GM12878 (cell line): Measurements from ENCODE around the gene ZNF267. TPM values are rescaled to one million over a fixed set of nuclear protein-coding genes. Genes with fewer than 3 reads are reported as not detected.

ENCODE experiments used
- BHLHE40 ChIP-seq, 2 experiments: fragments of 450-650 bp in 1 of 2; IDR thresholded peaks; 2 replicates each; pipeline ENCODE4 v1.6.1; 2011 to 2017; ENCODE audit warnings: low read depth in 2 of 2, borderline replicate concordance in 1 of 2, improper control_type of control experiment in 1 of 2, low read length in 1 of 2, mild to moderate bottlenecking in 1 of 2
- BRCA1 ChIP-seq: IDR thresholded peaks from 2 replicates; pipeline ENCODE4 v1.6.1; 2011; ENCODE audit warnings: low read depth, low read length, improper control_type of control experiment
- CBX3 ChIP-seq: fragments of 200-600 bp; sonication (generic); IDR thresholded peaks from 2 replicates; pipeline ENCODE4 v1.6.1; 2016; ENCODE audit warnings: low read depth, borderline replicate concordance
- CREM ChIP-seq: IDR thresholded peaks from 2 replicates; pipeline ENCODE4 v1.6.1; 2014; ENCODE audit warnings: antibody characterized with exemption, low read depth
- DPF2 ChIP-seq: fragments of 450-650 bp; IDR thresholded peaks from 2 replicates; pipeline ENCODE4 v1.6.1; 2017; ENCODE audit warnings: mild to moderate bottlenecking
- EED ChIP-seq: sonication (generic); IDR thresholded peaks from 2 replicates; pipeline ENCODE4 v1.6.1; 2016; ENCODE audit warnings: antibody characterized with exemption, low read depth
- FOS ChIP-seq: IDR thresholded peaks from 3 replicates; pipeline ENCODE4 v1.6.1; 2011; ENCODE audit warnings: borderline replicate concordance; ENCODE audit not compliant: insufficient read length; ENCODE audit errors: extremely low read depth
- FOXK2 ChIP-seq: fragments of 450-650 bp; IDR thresholded peaks from 2 replicates; pipeline ENCODE4 v1.6.1; 2017; ENCODE audit warnings: mild to moderate bottlenecking, moderate library complexity
- HDAC6 ChIP-seq: fragments of 200-600 bp; sonication (generic); IDR thresholded peaks from one replicate; pipeline ENCODE4 v1.8.0; 2017; ENCODE audit warnings: antibody characterized with exemption; ENCODE audit not compliant: unreplicated experiment
- IKZF1 ChIP-seq: fragments of 450-650 bp; conservative IDR thresholded peaks from 2 replicates; pipeline ENCODE4 v1.6.1; 2017; ENCODE audit warnings: antibody characterized with exemption, mild to moderate bottlenecking
- JUNB ChIP-seq: IDR thresholded peaks from 2 replicates; pipeline ENCODE4 v1.6.1; 2016; ENCODE audit warnings: antibody characterized with exemption, mild to moderate bottlenecking
- MXI1 ChIP-seq: fragments of 150-350 bp; IDR thresholded peaks from 2 replicates; pipeline ENCODE4 v1.6.1; 2011; ENCODE audit warnings: low read depth, mild to moderate bottlenecking, inconsistent platforms, low read length, improper control_type of control experiment
- MYC ChIP-seq: IDR thresholded peaks from 2 replicates; pipeline ENCODE4 v1.6.1; 2011; ENCODE audit warnings: mild to moderate bottlenecking, low read length, moderate library complexity, inconsistent platforms; ENCODE audit not compliant: insufficient read depth, insufficient replicate concordance, insufficient read length, severe bottlenecking
- NFIC ChIP-seq: IDR thresholded peaks from 2 replicates; pipeline ENCODE4 v1.6.1; 2012; ENCODE audit warnings: low read depth, mild to moderate bottlenecking, inconsistent platforms, low read length, moderate library complexity
- NFXL1 ChIP-seq: fragments of 450-650 bp; IDR thresholded peaks from 2 replicates; pipeline ENCODE4 v1.6.1; 2017; ENCODE audit warnings: antibody characterized with exemption, mild to moderate bottlenecking, borderline replicate concordance
- RAD51 ChIP-seq: fragments of 450-650 bp; IDR thresholded peaks from 2 replicates; pipeline ENCODE4 v1.6.1; 2016; ENCODE audit warnings: moderate library complexity, mild to moderate bottlenecking, inconsistent platforms
- SP1 ChIP-seq: IDR thresholded peaks from one replicate; pipeline ENCODE4 v1.6.1; 2011; ENCODE audit warnings: low read depth, low read length
- SREBF2 ChIP-seq: IDR thresholded peaks from 2 replicates; pipeline ENCODE4 v1.6.1; 2012; ENCODE audit warnings: mild to moderate bottlenecking, low read length
- YBX1 ChIP-seq: fragments of 450-650 bp; IDR thresholded peaks from 2 replicates; pipeline ENCODE4 v1.6.1; 2016; ENCODE audit warnings: antibody characterized with exemption
- ZBED1 ChIP-seq: IDR thresholded peaks from 2 replicates; pipeline ENCODE4 v1.6.1; 2016; ENCODE audit warnings: borderline replicate concordance
- ZNF24 ChIP-seq: fragments of 450-650 bp; IDR thresholded peaks from 2 replicates; pipeline ENCODE4 v1.6.1; 2017; ENCODE audit warnings: antibody characterized with exemption, mild to moderate bottlenecking
- polyA plus RNA-seq, 11 experiments: library from polyadenylated mRNA; depleted of rRNA in 4 of 11; unstranded in 6 of 11; stranded (reverse) in 5 of 11; fragments of >200 nt; fragmentation: Nextera tagmentation in 4 of 11; fragmentation: Illumina TruSeq in 1 of 11; extraction: Ambion mirVana in 4 of 11; extraction: Trizol in 1 of 11; gene quantifications; 1 replicate in 1 of 11; 2 replicates in 10 of 11; pipeline versions ENCODE4 v1.2.1 to v1.2.3, GENCODE V29; 2011 to 2016; ENCODE audit warnings: inconsistent platforms in 2 of 11, missing spikeins in 2 of 11, low read depth in 1 of 11
- total RNA-seq, 4 experiments: library from RNA; depleted of rRNA in 3 of 4; stranded (reverse); fragments of >200 nt in 3 of 4; fragmentation: Illumina TruSeq in 1 of 4; extraction: Trizol in 1 of 4; gene quantifications; 2 replicates each; pipeline versions ENCODE4 v1.2.1 to v1.2.3, GENCODE V29; 2013 to 2021
- TF ChIP-seq, protein P1 (sequence below): fragments of 450-650 bp; conservative IDR thresholded peaks from 2 replicates; pipeline ENCODE4 v1.6.1; 2017; ENCODE audit warnings: mild to moderate bottlenecking, moderate library complexity
- TF ChIP-seq, protein P2 (sequence below): IDR thresholded peaks from 2 replicates; pipeline ENCODE4 v1.6.1; 2011; ENCODE audit warnings: borderline replicate concordance, low read depth, mild to moderate bottlenecking, moderate library complexity, mixed read lengths, low read length; ENCODE audit not compliant: insufficient read depth; ENCODE audit errors: extremely low read length
- TF ChIP-seq, protein P3 (sequence below): fragments of 450-650 bp; IDR thresholded peaks from 2 replicates; pipeline ENCODE4 v1.6.1; 2017; ENCODE audit warnings: mild to moderate bottlenecking
- TF ChIP-seq, protein P4 (sequence below): IDR thresholded peaks from 2 replicates; pipeline ENCODE4 v1.6.1; 2011; ENCODE audit warnings: low read depth, low read length, improper control_type of control experiment, borderline replicate concordance

Gene ZNF267
- total and polyA plus RNA-seq, 10 of the 15 experiments (the other 5 are each of a cell fraction or from before 2014, with no cell fraction given) = 16.3 to 54.6 (median 29.6) TPM

DNA sequence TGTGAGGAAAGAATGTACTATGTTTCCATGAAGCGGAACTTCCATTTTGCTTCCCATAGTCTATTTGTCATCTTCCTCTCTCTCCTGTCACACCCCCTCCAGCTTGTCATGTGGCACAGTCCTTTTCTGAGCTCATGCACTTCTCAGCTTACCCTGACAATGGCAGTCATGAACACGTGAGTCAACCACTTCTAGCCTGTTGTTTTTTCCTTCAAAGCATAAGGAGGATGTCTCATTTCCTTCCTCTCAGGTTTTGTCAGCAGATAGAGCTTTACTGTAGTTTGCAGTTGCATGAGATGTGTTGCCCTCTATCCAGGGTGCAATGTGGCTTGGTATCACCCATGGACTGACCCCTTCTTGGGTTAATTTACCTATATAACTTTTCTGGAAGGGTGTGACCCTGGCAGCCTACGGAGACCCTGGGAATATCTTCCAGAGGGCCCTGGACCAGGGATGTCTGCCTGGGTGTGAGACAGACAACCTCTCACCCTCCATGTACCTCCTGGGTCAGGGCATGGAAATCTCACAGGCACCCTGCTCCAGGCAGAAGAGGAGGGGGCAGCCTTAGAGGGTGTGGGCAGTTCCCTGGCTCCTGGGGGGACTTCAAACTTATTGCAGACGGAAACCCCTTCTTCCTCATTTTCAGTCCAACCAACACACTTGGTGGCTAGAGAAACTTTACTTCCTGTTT lies 4.0 kb upstream of the ZNF267 start (continued):
- TF ChIP-seq SREBF2 = no peak
- TF ChIP-seq, protein P1, sequence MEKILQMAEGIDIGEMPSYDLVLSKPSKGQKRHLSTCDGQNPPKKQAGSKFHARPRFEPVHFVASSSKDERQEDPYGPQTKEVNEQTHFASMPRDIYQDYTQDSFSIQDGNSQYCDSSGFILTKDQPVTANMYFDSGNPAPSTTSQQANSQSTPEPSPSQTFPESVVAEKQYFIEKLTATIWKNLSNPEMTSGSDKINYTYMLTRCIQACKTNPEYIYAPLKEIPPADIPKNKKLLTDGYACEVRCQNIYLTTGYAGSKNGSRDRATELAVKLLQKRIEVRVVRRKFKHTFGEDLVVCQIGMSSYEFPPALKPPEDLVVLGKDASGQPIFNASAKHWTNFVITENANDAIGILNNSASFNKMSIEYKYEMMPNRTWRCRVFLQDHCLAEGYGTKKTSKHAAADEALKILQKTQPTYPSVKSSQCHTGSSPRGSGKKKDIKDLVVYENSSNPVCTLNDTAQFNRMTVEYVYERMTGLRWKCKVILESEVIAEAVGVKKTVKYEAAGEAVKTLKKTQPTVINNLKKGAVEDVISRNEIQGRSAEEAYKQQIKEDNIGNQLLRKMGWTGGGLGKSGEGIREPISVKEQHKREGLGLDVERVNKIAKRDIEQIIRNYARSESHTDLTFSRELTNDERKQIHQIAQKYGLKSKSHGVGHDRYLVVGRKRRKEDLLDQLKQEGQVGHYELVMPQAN = no peak
- TF ChIP-seq SP1 = no peak
- no peak for TF ChIP-seq ZNF24
- TF ChIP-seq DPF2 = peak; percentile 69
- TF ChIP-seq FOS = no peak
- TF ChIP-seq FOXK2 = peak; percentile 67
- TF ChIP-seq ZBED1 = peak; percentile 58; the same call in 1 of the 2 replicates
- TF ChIP-seq, protein P2, sequence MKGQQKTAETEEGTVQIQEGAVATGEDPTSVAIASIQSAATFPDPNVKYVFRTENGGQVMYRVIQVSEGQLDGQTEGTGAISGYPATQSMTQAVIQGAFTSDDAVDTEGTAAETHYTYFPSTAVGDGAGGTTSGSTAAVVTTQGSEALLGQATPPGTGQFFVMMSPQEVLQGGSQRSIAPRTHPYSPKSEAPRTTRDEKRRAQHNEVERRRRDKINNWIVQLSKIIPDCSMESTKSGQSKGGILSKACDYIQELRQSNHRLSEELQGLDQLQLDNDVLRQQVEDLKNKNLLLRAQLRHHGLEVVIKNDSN = peak; percentile 11
- TF ChIP-seq EED = peak; percentile 47; the same call in 1 of the 2 replicates
- TF ChIP-seq HDAC6 = no peak
- TF ChIP-seq MXI1 = no peak
- TF ChIP-seq NFIC = 0 out of 2 replicates have a peak, but pooled peaks have one; percentile 50
- TF ChIP-seq, protein P3, sequence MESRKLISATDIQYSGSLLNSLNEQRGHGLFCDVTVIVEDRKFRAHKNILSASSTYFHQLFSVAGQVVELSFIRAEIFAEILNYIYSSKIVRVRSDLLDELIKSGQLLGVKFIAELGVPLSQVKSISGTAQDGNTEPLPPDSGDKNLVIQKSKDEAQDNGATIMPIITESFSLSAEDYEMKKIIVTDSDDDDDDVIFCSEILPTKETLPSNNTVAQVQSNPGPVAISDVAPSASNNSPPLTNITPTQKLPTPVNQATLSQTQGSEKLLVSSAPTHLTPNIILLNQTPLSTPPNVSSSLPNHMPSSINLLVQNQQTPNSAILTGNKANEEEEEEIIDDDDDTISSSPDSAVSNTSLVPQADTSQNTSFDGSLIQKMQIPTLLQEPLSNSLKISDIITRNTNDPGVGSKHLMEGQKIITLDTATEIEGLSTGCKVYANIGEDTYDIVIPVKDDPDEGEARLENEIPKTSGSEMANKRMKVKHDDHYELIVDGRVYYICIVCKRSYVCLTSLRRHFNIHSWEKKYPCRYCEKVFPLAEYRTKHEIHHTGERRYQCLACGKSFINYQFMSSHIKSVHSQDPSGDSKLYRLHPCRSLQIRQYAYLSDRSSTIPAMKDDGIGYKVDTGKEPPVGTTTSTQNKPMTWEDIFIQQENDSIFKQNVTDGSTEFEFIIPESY = no peak
- peak; percentile 69 for TF ChIP-seq JUNB
- TF ChIP-seq BHLHE40 (IDR thresholded peaks at IDR 0.05; ENCODE audit: borderline replicate concordance in 1 of 2, low read depth in 2 of 2, low read length in 1 of 2) = peak; percentile 91 to 93
- TF ChIP-seq IKZF1 = peak; percentile 55
- TF ChIP-seq, protein P4, sequence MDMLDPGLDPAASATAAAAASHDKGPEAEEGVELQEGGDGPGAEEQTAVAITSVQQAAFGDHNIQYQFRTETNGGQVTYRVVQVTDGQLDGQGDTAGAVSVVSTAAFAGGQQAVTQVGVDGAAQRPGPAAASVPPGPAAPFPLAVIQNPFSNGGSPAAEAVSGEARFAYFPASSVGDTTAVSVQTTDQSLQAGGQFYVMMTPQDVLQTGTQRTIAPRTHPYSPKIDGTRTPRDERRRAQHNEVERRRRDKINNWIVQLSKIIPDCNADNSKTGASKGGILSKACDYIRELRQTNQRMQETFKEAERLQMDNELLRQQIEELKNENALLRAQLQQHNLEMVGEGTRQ = peak; percentile 52; the same call in 1 of the 2 replicates
- TF ChIP-seq MYC = no peak
- no peak for TF ChIP-seq NFXL1
- no peak for TF ChIP-seq CBX3
- TF ChIP-seq YBX1 = no peak
- TF ChIP-seq RAD51 = peak; percentile 86
- 0 out of 2 replicates have a peak, but pooled peaks have one; percentile 8 for TF ChIP-seq CREM
- no peak for TF ChIP-seq BRCA1
